AG04450 (cell line): Measurements from ENCODE around the gene DMBX1. TPM values are rescaled to one million over a fixed set of nuclear protein-coding genes. Genes with fewer than 3 reads are reported as not detected.

Experiments used
- CTCF ChIA-PET: fragments of 300-600, 350-600 bp; formaldehyde crosslinking; extraction: SDS; loops from one replicate; lab custom pipeline; 2022; ENCODE audit warnings: antibody characterized with exemption, inconsistent platforms; lab: Charles Lee
- POLR2A ChIA-PET: fragments of 350-600 bp; formaldehyde crosslinking; extraction: SDS; loops from one replicate; lab custom pipeline; 2021; ENCODE audit warnings: antibody characterized with exemption, inconsistent platforms; lab: Yijun Ruan, JAX
- DNase-seq: peaks from one replicate; pipeline ENCODE4 v3.0.0-alpha.2; 2011; ENCODE audit warnings: low read depth, low spot score
- H3K27ac ChIP-seq: one replicate; pipeline ENCODE4 v1.5.1; 2012; ENCODE audit warnings: low read depth, low read length, control low read depth
- H3K27me3 ChIP-seq: one replicate; pipeline ENCODE4 v1.6.0; 2012; ENCODE audit warnings: low read length; ENCODE audit not compliant: control insufficient read depth, insufficient read depth
- H3K4me3 ChIP-seq: 2 replicates; pipeline ENCODE4 v1.5.1; 2011; ENCODE audit warnings: mild to moderate bottlenecking, low read depth, low read length, control low read depth
- H3K9me3 ChIP-seq: 2 replicates; pipeline ENCODE4 v1.5.1; 2012; ENCODE audit warnings: low read length; ENCODE audit not compliant: control insufficient read depth, insufficient read depth
- polyA plus RNA-seq: library from polyadenylated mRNA; depleted of rRNA; stranded (reverse); fragments of >200 nt; gene quantifications from 2 replicates; pipeline ENCODE4 v1.2.3, GENCODE V29; 2011
- TF ChIP-seq, protein P1 (sequence below): IDR thresholded peaks from 2 replicates; pipeline ENCODE4 v1.5.1; 2011; ENCODE audit warnings: low read depth, low read length, control low read depth, inconsistent platforms

Gene DMBX1
- polyA plus RNA-seq, 1 experiment, result not detected

GRCh38 chr1:46513536-46513935 is 23.9 kb downstream of the DMBX1 start:
- POLR2A ChIA-PET, result no interaction called here
- H3K27ac ChIP-seq, result no peak overlapping the region
- no peaks in the 10 kb centered on the region; the same call in 1 of the 2 replicates for H3K9me3 ChIP-seq
- no peak overlapping the region for H3K4me3 ChIP-seq
- peaks cover 24% of the 10 kb centered on the region for H3K27me3 ChIP-seq
- CTCF ChIA-PET, result interaction anchor here (0.9 to 1.8 kb wide), 4 partner anchors 13 to 66 kb away, joined by 3 to 5 read pairs (median 3); no protein-coding TSS in a partner anchor
- TF ChIP-seq, protein P1, sequence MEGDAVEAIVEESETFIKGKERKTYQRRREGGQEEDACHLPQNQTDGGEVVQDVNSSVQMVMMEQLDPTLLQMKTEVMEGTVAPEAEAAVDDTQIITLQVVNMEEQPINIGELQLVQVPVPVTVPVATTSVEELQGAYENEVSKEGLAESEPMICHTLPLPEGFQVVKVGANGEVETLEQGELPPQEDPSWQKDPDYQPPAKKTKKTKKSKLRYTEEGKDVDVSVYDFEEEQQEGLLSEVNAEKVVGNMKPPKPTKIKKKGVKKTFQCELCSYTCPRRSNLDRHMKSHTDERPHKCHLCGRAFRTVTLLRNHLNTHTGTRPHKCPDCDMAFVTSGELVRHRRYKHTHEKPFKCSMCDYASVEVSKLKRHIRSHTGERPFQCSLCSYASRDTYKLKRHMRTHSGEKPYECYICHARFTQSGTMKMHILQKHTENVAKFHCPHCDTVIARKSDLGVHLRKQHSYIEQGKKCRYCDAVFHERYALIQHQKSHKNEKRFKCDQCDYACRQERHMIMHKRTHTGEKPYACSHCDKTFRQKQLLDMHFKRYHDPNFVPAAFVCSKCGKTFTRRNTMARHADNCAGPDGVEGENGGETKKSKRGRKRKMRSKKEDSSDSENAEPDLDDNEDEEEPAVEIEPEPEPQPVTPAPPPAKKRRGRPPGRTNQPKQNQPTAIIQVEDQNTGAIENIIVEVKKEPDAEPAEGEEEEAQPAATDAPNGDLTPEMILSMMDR, result no peak
- no peak for DNase-seq

DNA sequence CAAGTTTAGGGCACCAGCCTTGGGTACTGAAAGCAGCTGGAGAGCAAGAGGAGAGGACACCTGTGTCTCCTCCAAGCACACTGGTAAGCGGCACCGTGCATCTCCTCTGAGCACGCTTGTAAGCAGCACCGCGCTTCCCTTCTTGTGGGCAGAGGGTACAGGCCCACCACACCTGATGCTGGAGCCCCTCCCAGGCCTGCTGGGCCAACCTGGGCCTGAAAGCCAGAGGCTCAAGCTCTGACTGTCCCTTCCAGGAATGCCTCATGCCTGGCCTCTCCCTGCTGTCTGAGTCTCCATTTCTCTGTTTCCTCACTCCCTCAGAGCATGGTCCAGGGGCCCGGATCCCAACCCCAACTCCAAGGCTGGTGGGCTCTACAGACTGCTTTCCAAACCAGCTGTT is 25.9 kb downstream of the DMBX1 start:
- TF ChIP-seq, protein P1, result no peak
- Histone ChIP-seq H3K27me3 (peaks cover 24% of the 10 kb centered on the region), H3K4me3 (no peak overlapping the region), H3K9me3 (no peaks in the 10 kb centered on the region; the same call in 1 of the 2 replicates), H3K27ac (no peak overlapping the region)
- CTCF ChIA-PET, result interaction anchor here (0.7 kb wide), 1 partner anchor 208 kb away, joined by 3 read pairs; no protein-coding TSS in a partner anchor
- POLR2A ChIA-PET, result no interaction called here
- DNase-seq, result no peak

GRCh38 chr1:46516200-46516950 is 26.7 kb downstream of the DMBX1 start:
- Histone ChIP-seq H3K27me3 (peaks cover 24% of the 10 kb centered on the region), H3K27ac (no peak overlapping the region), H3K9me3 (no peaks in the 10 kb centered on the region; the same call in 1 of the 2 replicates), H3K4me3 (no peak overlapping the region)
- TF ChIP-seq, protein P1, result no peak
- no peak for DNase-seq
- ChIA-PET CTCF (no interaction called here), POLR2A (no interaction called here)

GRCh38 chr1:46517010-46517600 is 27.5 kb downstream of the DMBX1 start:
- TF ChIP-seq, protein P1, result no peak

More at GRCh38 chr1:46517010-46517600, 27.5 kb downstream of the DMBX1 start:
- no peaks in the 10 kb centered on the region; the same call in 1 of the 2 replicates for H3K9me3 ChIP-seq
- POLR2A ChIA-PET, result no interaction called here
- peaks cover 24% of the 10 kb centered on the region for H3K27me3 ChIP-seq
- H3K4me3 ChIP-seq, result no peak overlapping the region
- CTCF ChIA-PET, result interaction anchor here (2.2 kb wide), 1 partner anchor 10 kb away, joined by 8 read pairs; no protein-coding TSS in a partner anchor
- H3K27ac ChIP-seq, result no peak overlapping the region
- DNase-seq, result no peak
